GM04503 (cell line): Measurements from ENCODE around the gene GSTP1.
"Not testable (repeated sequence)": the region's sequence is repeated elsewhere in the genome, so short reads cannot be mapped to it uniquely, and the experiment has no call there.

Source experiments
- DNase-seq: peaks from one replicate; pipeline ENCODE4 v3.0.0-alpha.2; 2012; ENCODE audit warnings: low read depth

GSTP1 gene

DNA sequence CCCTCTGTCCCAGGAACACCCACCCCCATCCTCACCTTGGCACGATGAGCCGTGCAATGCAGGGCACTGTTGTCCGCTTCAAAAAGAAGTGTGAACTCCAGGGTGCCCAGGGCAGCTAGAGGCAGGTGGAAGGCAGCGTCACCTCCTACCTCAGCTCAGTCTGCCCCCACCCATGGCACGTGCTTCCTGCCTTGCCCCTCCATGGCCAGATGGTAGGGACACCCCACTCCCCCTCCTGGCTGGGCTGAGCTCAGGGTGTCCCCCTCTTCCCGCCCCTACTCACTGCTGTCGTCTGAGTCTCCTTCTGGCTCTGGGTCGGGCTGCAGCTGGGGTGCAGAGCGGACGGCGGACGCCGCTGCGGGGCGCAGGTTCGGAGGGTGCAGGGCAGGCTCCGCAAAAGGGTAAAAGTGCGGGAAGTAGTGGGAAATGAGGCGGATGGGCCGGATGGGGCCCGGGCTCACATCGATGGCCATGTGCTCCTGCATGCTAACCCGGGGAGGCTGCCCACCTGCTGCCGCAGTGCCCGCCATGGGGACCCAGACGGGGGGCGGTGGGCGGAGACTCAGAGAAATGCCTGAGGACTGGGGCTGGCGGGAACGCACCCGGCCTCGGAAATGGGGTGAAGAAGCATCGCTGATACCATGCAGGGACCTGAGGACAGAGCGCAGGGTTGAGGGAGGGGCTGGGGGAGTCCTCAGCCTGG lies 32.3 kb downstream of the GSTP1 start:
- no peak for DNase-seq

DNA sequence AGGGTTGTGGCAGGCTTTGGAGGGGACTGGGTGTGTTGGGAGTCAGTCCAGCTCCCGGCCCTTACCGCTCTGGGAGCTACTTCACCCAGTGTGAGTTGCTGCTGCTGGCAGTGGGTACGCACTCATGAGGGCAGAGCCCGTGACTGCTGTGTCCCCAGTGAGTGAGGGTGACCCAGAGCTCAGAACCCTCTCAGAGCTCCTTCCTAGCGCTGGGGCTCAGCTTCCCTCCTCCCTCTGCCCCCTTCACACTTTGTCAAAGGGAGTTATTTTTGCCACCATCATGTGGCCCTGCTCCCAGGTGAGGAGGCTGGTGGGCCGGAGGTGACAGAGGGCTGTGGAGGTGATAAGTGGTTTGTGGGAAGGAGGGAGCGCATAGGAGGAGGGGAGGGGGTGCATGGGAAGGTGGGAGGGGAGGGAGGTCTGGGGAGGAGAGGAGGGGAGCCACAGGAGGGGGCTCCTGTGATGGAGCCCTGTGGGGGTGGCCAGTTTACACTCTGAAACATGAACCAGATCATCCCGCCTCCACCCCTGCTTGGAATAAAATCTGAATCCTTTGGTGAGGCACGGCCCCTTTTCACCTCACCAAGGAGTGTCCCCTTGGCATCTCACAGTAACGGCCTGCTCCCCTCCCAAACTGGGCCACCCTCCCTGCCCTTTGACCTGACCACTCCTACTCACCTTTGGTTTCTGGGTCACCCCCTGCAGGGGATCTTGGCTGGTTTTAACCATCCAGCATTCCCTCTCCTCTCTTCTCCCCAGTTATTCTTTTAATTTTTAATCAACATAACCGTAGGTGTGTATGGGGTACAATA lies 33.0 kb downstream of the GSTP1 start:
- DNase-seq: no peak

DNA sequence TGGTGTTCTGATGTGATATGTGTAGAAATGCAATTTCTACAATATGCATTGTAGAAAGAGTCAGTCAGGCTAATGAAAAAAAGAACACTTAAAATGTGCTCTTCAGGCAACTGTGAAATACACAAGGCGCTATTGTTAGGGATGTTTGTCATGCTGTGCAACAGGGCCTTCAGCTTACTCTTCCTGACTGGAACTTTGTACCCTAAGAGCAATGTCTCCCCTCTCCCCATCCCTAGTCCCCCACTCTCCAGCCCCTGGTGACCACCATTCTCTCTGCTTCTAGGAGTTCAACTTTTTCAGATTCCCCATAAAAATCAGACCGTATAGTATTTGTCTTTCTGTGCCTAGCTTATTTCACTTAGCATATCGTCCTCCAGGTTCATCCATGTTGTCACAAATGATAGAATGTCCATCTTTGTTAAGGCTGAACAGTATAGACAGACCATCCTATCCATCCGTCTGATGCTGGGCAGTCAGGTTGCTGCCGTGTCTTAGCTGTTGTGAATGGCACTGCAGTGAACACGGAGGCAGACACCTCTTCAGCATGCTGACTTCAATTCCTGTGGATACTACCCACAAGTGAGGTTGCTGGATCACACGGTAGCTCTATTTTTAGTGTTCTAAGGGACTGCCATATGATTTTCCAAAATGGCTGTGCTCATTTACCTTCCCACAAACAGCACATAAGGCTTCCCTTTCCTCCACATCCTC lies 33.8 kb downstream of the GSTP1 start:
- DNase-seq: no peak

DNA sequence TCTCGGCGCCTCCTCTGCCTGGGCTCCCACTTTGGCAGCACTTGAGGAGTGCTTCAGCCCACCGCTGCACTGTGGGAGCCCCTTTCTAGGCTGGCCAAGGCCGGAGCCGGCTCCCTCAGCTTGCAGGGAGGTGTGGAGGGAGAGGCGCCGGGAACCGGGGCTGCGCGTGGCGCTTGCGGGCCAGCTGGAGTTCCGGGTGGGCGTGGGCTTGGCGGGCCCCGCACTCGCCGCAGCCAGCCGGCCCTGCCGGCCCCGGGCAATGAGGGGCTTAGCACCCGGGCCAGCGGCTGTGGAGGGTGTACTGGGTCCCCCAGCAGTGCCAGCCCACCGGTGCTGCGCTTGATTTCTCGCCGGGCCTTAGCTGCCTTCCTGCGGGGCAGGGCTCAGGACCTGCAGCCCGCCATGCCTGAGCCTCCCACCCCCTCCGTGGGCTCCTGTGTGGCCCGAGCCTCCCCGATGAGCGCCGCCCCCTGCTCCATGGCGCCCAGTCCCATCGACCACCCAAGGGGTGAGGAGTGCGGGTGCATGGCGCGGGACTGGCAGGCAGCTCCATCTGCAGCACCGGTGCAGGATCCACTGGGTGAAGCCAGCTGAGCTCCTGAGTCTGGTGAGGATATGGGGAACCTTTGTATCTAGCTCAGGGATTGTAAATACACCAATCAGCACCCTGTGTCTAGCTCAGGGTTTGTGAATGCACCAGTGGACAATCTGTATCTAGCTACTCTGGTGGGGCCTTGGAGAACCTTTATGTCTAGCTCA lies 35.5 kb downstream of the GSTP1 start:
- DNase-seq: not testable (repeated sequence)

DNA sequence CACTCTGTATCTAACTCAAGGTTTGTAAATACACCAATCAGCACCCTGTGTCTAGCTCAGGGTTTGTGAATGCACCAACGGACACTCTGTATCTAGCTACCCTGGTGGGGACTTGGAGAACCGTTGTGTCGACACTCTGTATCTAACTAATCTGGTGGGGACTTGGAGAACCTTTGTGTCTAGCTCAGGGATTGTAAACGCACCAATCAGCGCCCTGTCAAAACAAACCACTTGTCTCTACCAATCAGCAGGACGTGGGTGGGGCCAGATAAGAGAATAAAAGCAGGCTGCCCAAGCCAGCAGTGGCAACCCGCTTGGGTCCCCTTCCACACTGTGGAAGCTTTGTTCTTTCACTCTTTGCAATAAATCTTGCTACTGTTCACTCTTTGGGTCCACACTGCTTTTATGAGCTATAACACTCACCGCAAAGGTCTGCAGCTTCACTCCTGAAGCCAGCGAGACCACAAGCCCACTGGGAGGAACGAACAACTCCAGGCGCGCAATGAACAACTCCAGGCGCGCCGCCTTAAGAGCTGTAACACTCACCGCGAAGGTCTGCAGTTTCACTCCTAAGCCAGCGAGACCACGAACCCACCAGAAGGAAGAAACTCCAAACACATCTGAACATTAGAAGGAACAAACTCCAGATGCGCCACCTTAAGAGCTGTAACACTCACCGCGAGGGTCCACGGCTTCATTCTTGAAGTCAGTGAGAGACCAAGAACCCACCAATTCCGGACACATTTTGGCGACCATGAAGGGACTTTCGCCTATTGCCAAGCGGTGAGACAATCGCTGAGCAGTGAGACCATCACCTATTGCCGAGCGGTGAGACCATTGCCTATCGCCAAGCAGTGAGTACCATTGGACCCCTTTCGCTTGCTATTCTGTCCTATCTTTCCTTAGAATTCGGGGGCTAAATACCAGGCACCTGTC lies 36.3 kb downstream of the GSTP1 start:
- DNase-seq: not testable (repeated sequence)

GRCh38 chr11:67620621-67621020 lies 37.0 kb downstream of the GSTP1 start:
- DNase-seq: not testable (repeated sequence)

- not testable (repeated sequence) for DNase-seq
Measured at GRCh38 chr11:67621928-67622327, 38.3 kb downstream of the GSTP1 start.

- DNase-seq: not testable (repeated sequence)
Measured at GRCh38 chr11:67622905-67623304, 39.3 kb downstream of the GSTP1 start.

DNA sequence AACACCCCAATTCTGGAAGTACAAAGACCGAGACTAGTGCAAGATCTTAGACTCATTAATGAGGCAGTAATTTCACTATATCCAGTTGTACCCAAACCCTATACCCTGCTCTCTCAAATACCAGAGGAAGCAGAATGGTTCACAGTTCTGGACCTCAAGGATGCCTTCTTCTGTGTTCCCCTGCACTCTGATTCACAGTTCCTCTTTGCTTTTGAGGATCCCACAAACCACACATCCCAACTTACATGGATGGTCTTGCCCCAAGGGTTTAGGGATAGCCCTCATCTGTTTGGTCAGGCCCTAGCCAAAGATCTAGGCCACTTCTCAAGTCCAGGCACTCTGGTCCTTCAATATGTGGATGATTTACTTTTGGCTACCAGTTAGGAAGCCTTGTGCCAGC lies 40.2 kb downstream of the GSTP1 start:
- not testable (repeated sequence) for DNase-seq

DNA sequence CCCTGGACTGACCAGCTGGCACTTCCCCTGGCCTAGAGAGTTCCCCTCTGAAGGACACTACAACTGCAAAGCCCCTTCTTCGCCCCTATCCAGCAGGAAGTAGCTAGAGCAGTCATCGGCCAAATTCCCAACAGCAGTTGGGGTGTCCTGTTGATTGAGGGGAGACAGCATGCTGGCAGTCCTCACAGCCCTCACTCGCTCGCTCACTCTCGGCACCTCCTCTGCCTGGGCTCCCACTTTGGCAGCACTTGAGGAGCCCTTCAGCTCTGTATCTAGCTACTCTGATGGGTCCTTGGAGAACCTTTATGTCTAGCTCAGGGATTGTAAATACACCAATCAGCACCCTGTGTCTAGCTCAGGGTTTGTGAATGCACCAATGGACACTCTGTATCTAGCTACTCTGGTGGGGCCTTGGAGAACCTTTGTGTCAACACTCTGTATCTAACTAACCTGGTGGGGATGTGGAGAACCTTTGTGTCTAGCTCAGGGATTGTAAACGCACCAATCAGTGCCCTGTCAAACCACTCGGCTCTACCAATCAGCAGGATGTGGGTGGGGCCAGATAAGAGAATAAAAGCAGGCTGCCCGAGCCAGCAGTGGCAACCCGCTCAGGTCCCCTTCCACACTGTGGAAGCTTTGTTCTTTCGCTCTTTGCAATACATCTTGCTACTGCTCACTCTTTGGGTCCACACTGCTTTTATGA lies 42.7 kb downstream of the GSTP1 start:
- DNase-seq: not testable (repeated sequence)

GRCh38 chr11:67626970-67627369 lies 43.4 kb downstream of the GSTP1 start:
- DNase-seq: no peak

DNA sequence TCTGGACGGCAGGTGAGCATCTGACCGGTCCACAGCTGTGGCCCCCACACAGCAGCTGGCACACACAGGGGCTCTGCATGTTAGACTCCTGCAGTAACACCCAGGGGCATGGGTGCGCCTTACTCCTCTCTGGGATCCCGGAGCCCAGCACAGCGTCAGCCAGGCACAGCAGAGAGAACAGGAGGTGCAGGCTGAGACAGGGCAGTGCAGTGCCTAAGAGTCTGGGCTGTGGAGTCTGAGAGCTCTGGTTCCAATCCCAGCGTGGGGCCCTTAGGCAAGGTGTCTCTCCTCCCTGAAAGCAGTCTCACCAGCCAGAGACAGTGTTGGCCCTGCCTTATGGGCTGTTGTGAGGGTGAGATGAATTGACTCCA lies 43.8 kb downstream of the GSTP1 start:
- no peak for DNase-seq

- no peak for DNase-seq
Measured at GRCh38 chr11:67627812-67628624, 44.4 kb downstream of the GSTP1 start.

GRCh38 chr11:67628710-67629385 lies 45.2 kb downstream of the GSTP1 start:
- no peak for DNase-seq

- peak; percentile 15 for DNase-seq
Measured at GRCh38 chr11:67629386-67630227, 46.0 kb downstream of the GSTP1 start, which contains the start of gene NUDT8. NUDT8 (minus strand) TSS chr11:67629937; CDS start chr11:67629911, 26 bp downstream.

GRCh38 chr11:67630228-67630942 lies 46.8 kb downstream of the GSTP1 start:
- DNase-seq: peak; percentile 52

GRCh38 chr11:67630943-67631331 lies 47.3 kb downstream of the GSTP1 start:
- no peak for DNase-seq
